Right atrium auricular region (tissue), 2 donors: ENCODE results near the gene CNTNAP1. TPM values are rescaled to one million over a fixed set of nuclear protein-coding genes. Genes with fewer than 3 reads are reported as not detected.
"Not testable (repeated sequence)": the region's sequence is repeated elsewhere in the genome, so short reads cannot be mapped to it uniquely, and the experiment has no call there.

Experiments
- DNase-seq: peaks from one replicate; pipeline ENCODE4 v3.0.0-alpha.2; 2019; ENCODE audit warnings: low spot score
- H3K27ac ChIP-seq, 2 donors: fragments of 200-600 bp; sonication (generic); 1 replicate in 1 of 2; 2 replicates in 1 of 2; pipeline ENCODE4 v1.5.1; 2016 to 2019
- H3K27me3 ChIP-seq, 2 donors: fragments of 200-600 bp; sonication (generic); one replicate each; pipeline versions ENCODE4 v1.5.1 to v1.6.0; 2017 to 2019
- H3K36me3 ChIP-seq: fragments of 200-600 bp; sonication (generic); one replicate; pipeline ENCODE4 v1.5.1; 2016
- H3K4me1 ChIP-seq, 2 donors: fragments of 200-600 bp; sonication (generic); one replicate each; pipeline versions ENCODE4 v1.5.1 to v1.6.0; 2017 to 2019
- H3K4me3 ChIP-seq, 2 donors: fragments of 200-600 bp; sonication (generic); 1 replicate in 1 of 2; 2 replicates in 1 of 2; pipeline ENCODE4 v1.5.1; 2017 to 2019; ENCODE audit warnings: mild to moderate bottlenecking in 1 of 2, moderate library complexity in 1 of 2
- H3K9me3 ChIP-seq, 2 donors: fragments of 200-600 bp; sonication (generic); one replicate each; pipeline ENCODE4 v1.5.1; 2019
- total RNA-seq, 2 donors: library from RNA; depleted of rRNA; stranded (reverse); fragments of >200 nt; gene quantifications; one replicate each; pipeline ENCODE4 v1.1.0, GENCODE V29; 2016
- TF ChIP-seq, protein P1 (sequence below), 2 donors: fragments of 200-600 bp; sonication (generic); IDR thresholded peaks; one replicate each; pipeline ENCODE4 v1.5.1; 2019; ENCODE audit warnings: antibody characterized with exemption in 2 of 2

The CNTNAP1 gene
- total RNA-seq, 2 donors from 2014 or later, result 0.96 to 2.0 TPM

DNA sequence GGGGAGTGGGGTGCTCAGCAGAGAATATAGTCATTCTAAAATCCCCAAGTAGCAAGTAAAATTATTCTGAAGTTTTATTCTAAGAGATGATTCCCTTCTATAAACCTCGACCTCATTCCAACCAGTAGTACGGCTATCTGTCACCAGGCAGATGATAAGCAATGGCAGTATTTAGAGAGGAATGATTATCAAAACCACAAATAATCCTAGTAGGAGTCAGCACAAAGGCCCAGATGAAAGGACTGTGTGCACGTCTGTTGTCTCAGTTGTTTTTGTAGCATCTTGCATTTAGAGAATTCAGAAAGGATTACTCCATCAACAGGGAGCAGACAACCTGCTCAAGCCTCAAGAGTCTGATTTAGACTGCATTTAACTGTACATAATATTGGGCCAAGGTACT, 41.3 kb downstream of the CNTNAP1 start:
- Histone ChIP-seq H3K4me1 (no peaks in the 10 kb centered on the region), H3K27ac (no peak overlapping the region), H3K27me3 (no peaks in the 10 kb centered on the region), H3K9me3 (no peaks in the 10 kb centered on the region), H3K36me3 (peaks cover 86% of the 10 kb centered on the region), H3K4me3 (no peak overlapping the region)
- TF ChIP-seq, protein P1, sequence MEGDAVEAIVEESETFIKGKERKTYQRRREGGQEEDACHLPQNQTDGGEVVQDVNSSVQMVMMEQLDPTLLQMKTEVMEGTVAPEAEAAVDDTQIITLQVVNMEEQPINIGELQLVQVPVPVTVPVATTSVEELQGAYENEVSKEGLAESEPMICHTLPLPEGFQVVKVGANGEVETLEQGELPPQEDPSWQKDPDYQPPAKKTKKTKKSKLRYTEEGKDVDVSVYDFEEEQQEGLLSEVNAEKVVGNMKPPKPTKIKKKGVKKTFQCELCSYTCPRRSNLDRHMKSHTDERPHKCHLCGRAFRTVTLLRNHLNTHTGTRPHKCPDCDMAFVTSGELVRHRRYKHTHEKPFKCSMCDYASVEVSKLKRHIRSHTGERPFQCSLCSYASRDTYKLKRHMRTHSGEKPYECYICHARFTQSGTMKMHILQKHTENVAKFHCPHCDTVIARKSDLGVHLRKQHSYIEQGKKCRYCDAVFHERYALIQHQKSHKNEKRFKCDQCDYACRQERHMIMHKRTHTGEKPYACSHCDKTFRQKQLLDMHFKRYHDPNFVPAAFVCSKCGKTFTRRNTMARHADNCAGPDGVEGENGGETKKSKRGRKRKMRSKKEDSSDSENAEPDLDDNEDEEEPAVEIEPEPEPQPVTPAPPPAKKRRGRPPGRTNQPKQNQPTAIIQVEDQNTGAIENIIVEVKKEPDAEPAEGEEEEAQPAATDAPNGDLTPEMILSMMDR (IDR thresholded peaks at IDR 0.05), result no peak
- DNase-seq, result no peak

DNA sequence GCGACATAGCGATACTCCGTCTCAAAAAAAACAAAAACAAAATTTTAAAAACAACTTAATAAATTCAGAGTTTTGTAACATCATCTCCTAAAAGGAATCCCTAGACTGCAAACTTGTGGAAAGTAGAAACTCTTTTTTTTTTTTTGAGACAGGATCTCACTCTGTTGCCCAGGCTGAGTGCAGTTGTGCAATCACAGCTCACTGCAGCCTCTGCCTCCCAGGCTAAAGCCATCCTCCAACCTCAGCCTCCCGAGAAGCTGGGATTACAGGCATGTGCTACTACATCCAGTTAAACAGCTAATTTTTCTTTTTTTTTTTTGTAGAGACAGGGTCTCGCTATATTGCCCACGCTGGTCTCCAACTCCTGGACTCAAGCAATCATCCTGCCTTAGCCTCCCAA, 42.8 kb downstream of the CNTNAP1 start:
- Histone ChIP-seq H3K36me3 (peaks cover 86% of the 10 kb centered on the region), H3K4me1 (no peaks in the 10 kb centered on the region)
- TF ChIP-seq, protein P1 (IDR thresholded peaks at IDR 0.05), result no peak

DNA sequence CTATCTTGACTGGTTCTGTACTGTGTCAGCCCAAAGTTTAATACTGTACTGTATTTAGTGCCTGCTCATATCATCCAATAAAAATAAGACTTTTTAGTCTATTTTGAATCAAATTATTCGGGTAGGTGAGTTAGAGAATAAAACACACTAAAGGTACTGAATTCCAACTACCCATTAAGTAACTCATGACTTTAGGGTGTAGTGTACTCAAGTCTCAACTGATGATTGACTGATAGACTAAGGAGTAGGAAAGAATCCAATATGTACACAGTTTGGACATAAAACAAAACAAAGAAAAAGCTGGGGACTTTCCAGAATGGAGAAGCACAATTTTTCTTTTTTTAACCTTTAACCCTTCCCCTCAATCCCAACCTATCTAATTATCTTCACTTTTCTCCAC, 58.4 kb downstream of the CNTNAP1 start:
- H3K36me3 ChIP-seq, result no peaks in the 10 kb centered on the region
- no peak overlapping the region for H3K27ac ChIP-seq
- peaks cover 0 to 32% of the 10 kb centered on the region in 2 donors for H3K4me1 ChIP-seq
- no peak for DNase-seq
- no peak overlapping the region for H3K4me3 ChIP-seq
- TF ChIP-seq, protein P1 (IDR thresholded peaks at IDR 0.05), result no peak
- H3K9me3 ChIP-seq, result no peaks in the 10 kb centered on the region
- H3K27me3 ChIP-seq, result no peaks in the 10 kb centered on the region

More for the DNA sequence above, 42.8 kb downstream of the CNTNAP1 start:
- H3K4me3 ChIP-seq, result no peak overlapping the region
- H3K27ac ChIP-seq, result no peak overlapping the region
- DNase-seq, result no peak
- H3K27me3 ChIP-seq, result no peaks in the 10 kb centered on the region
- no peaks in the 10 kb centered on the region for H3K9me3 ChIP-seq

DNA sequence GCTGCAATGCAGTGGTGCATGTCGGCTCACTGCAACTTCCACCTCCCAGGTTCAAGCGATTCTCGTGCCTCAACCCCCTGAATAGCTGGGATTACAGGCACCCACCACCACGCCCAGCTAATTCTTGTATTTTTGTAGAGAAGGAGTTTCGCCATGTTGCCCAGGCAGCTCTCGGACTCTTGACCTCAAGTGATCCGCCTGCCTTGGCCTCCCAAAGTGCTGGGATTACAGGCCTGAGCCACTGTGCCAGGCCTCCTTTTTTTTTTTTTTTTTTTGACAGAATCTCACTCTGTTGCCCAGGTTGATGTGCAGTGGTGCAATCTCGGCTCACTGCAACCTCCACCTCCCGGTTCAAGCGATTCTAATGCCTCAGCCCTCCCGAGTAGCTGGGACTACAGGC, 60.6 kb downstream of the CNTNAP1 start:
- not testable (repeated sequence) for H3K4me3 ChIP-seq, H3K9me3 ChIP-seq, H3K36me3 ChIP-seq, H3K27me3 ChIP-seq, DNase-seq, H3K27ac ChIP-seq
- peaks cover 0 to 21% of the 10 kb centered on the region in 2 donors for H3K4me1 ChIP-seq

GRCh38 chr17:42743595-42744282, 61.4 kb downstream of the CNTNAP1 start:
- no peak for DNase-seq
- TF ChIP-seq, protein P1 (IDR thresholded peaks at IDR 0.05), result no peak
- H3K36me3 ChIP-seq, result no peaks in the 10 kb centered on the region
- peaks cover 0 to 29% of the 10 kb centered on the region in 2 donors for H3K4me1 ChIP-seq
- no peaks in the 10 kb centered on the region for H3K9me3 ChIP-seq
- H3K27me3 ChIP-seq, result no peaks in the 10 kb centered on the region
- peak overlapping the region; percentile 94 to 95 for H3K27ac ChIP-seq
- H3K4me3 ChIP-seq, result peak overlapping the region; percentile 64 to 83

DNA sequence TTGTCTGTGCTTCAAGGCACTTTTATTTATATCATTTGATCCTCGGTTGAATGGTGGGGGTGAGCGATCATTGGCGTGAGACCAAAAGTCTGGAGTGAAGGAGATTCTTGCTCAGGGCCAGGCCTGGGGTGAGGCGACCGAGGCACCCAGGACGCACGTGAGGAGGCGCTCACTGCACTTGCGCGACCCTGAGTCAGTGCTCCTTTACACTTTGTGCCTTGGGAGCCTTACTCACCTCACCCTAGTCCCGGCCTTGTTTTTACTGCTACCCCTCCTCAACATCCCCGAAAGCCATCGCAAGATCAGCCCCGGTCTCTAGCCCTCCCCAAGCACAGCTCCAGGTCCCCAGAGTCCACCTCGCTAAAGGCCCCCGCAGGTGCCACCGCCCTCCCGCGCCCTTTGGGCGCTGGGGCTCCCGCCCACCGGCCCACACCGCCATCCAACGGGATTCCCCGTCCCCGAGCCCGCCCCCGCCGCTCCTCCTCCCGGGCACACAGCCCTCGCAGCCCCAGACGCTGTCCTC, 62.0 kb downstream of the CNTNAP1 start:
- TF ChIP-seq, protein P1 (IDR thresholded peaks at IDR 0.05), result no peak
- peaks cover 0 to 35% of the 10 kb centered on the region in 2 donors for H3K4me1 ChIP-seq

More for the DNA sequence above, 62.0 kb downstream of the CNTNAP1 start:
- H3K9me3 ChIP-seq, result no peaks in the 10 kb centered on the region
- H3K27me3 ChIP-seq, result no peaks in the 10 kb centered on the region
- H3K27ac ChIP-seq, result peak overlapping the region; percentile 94 to 95
- H3K4me3 ChIP-seq, result peak overlapping the region; percentile 64 to 83
- H3K36me3 ChIP-seq, result no peaks in the 10 kb centered on the region
- peak; percentile 76 for DNase-seq
